WTC11 (cell line): Measurements from ENCODE around the gene SPACDR. TPM values are rescaled to one million over a fixed set of nuclear protein-coding genes. Genes with fewer than 3 reads are reported as not detected.
A peak's percentile ranks its signal among the peaks of the same experiment; 100 is the strongest.

ENCODE experiments used
- ATAC-seq: fragments of 200-7000 bp; cut with Tn5 transposase; 2 replicates; pipeline ENCODE4 v1.10.0; 2021; ENCODE audit warnings: mild to moderate bottlenecking, moderate library complexity
- CTCF ChIA-PET: fragments of 300-600 bp; sonication (Branson Sonifier 250); formaldehyde crosslinking; loops from one replicate; lab custom pipeline; 2021; ENCODE audit warnings: antibody characterized with exemption; lab: Charles Lee
- POLR2A ChIA-PET: fragments of 350-600 bp; sonication (Branson Sonifier 250); formaldehyde crosslinking; loops from one replicate; lab custom pipeline; 2021; ENCODE audit warnings: antibody characterized with exemption; lab: Charles Lee
- DNase-seq: peaks from one replicate; pipeline ENCODE4 v3.0.0; 2021; ENCODE audit warnings: low spot score
- H3K27ac Mint-ChIP-seq: 2 replicates; pipeline ENCODE4 v1.8.0; 2021; ENCODE audit warnings: mixed read lengths
- H3K27me3 Mint-ChIP-seq: 2 replicates; pipeline ENCODE4 v1.8.0; 2021; ENCODE audit warnings: low read depth, mild to moderate bottlenecking, moderate library complexity, mixed read lengths
- H3K36me3 Mint-ChIP-seq: 2 replicates; pipeline ENCODE4 v1.8.0; 2021; ENCODE audit warnings: mixed read lengths
- H3K4me1 Mint-ChIP-seq: 2 replicates; pipeline ENCODE4 v1.8.0; 2022; ENCODE audit warnings: mixed read lengths
- H3K4me3 Mint-ChIP-seq: 2 replicates; pipeline ENCODE4 v1.8.0; 2021; ENCODE audit warnings: mild to moderate bottlenecking, moderate library complexity, mixed read lengths
- H3K9me3 Mint-ChIP-seq: 2 replicates; pipeline ENCODE4 v1.8.0; 2021; ENCODE audit warnings: mixed read lengths
- AFF4 ChIP-seq: sonication (generic); formaldehyde crosslinking; IDR thresholded peaks from 2 replicates; pipeline ENCODE4 v1.8.1; 2023; ENCODE audit warnings: mild to moderate bottlenecking, missing genetic modification reagents, borderline replicate concordance
- E2F4 ChIP-seq: sonication (generic); formaldehyde crosslinking; IDR thresholded peaks from 2 replicates; pipeline ENCODE4 v1.8.1; 2022; ENCODE audit warnings: low read depth, mild to moderate bottlenecking, moderate library complexity, missing genetic modification reagents, borderline replicate concordance
- ESRRA ChIP-seq: sonication (generic); formaldehyde crosslinking; IDR thresholded peaks from 2 replicates; pipeline ENCODE4 v1.8.1; 2022; ENCODE audit warnings: mild to moderate bottlenecking, missing genetic modification reagents, borderline replicate concordance
- ETV6 ChIP-seq: sonication (generic); formaldehyde crosslinking; IDR thresholded peaks from 2 replicates; pipeline ENCODE4 v1.8.1; 2022; ENCODE audit warnings: mild to moderate bottlenecking, missing genetic modification reagents
- GABPB1 ChIP-seq: sonication (generic); formaldehyde crosslinking; IDR thresholded peaks from 2 replicates; pipeline ENCODE4 v1.8.1; 2023; ENCODE audit warnings: mild to moderate bottlenecking, missing genetic modification reagents
- GRHL2 ChIP-seq: fragments of 250-450 bp; sonication (Bioruptor Pico); IDR thresholded peaks from 2 replicates; pipeline ENCODE4 v1.8.0; 2022; ENCODE audit warnings: mild to moderate bottlenecking, moderate library complexity; ENCODE audit not compliant: insufficient replicate concordance, severe bottlenecking
- HMGA2 ChIP-seq: fragments of 250-450 bp; sonication (Bioruptor Pico); IDR thresholded peaks from 2 replicates; pipeline ENCODE4 v1.4.0; 2021; ENCODE audit warnings: mild to moderate bottlenecking, moderate library complexity
- ZNF219 ChIP-seq: sonication (generic); formaldehyde crosslinking; IDR thresholded peaks from 2 replicates; pipeline ENCODE4 v1.8.0; 2023; ENCODE audit warnings: missing genetic modification reagents, mild to moderate bottlenecking, borderline replicate concordance
- ZNF281 ChIP-seq: sonication (generic); formaldehyde crosslinking; IDR thresholded peaks from 2 replicates; pipeline ENCODE4 v1.8.0; 2023; ENCODE audit warnings: mild to moderate bottlenecking, missing genetic modification reagents
- ZSCAN18 ChIP-seq: fragments of 250-450 bp; sonication (Bioruptor Pico); IDR thresholded peaks from 2 replicates; pipeline ENCODE4 v2.1.2; 2022; ENCODE audit warnings: mild to moderate bottlenecking, moderate library complexity
- total RNA-seq: library from RNA; stranded (reverse); gene quantifications from 3 replicates; pipeline ENCODE4 v1.2.3, GENCODE V29; 2021

SPACDR gene
- total RNA-seq, 1 experiment from 2014 or later, result 0.33 TPM

- no peak for TF ChIP-seq AFF4 (CRISPR knock-in tag)
- no peak for TF ChIP-seq ZSCAN18 (CRISPR knock-in tag)
- TF ChIP-seq ZNF281 (CRISPR knock-in tag), result no peak
- no peak for TF ChIP-seq HMGA2 (CRISPR knock-in tag)
- TF ChIP-seq GRHL2 (CRISPR knock-in tag), result no peak
- no peak for TF ChIP-seq ESRRA (CRISPR knock-in tag)
- no peak for TF ChIP-seq ZNF219 (CRISPR knock-in tag)
- TF ChIP-seq E2F4 (CRISPR knock-in tag), result no peak
Measured at GRCh38 chr7:100446040-100446439, 18.0 kb downstream of the SPACDR start (continued).

GRCh38 chr7:100444311-100445278 is 19.5 kb downstream of the SPACDR start:
- no peaks in the 10 kb centered on the region for H3K27me3 Mint-ChIP-seq
- H3K4me1 Mint-ChIP-seq, result peaks cover 5% of the 10 kb centered on the region
- DNase-seq (no peak), ATAC-seq (peak; percentile 31)
- H3K4me3 Mint-ChIP-seq, result no peak overlapping the region
- H3K36me3 Mint-ChIP-seq, result no peaks in the 10 kb centered on the region
- POLR2A ChIA-PET, result interaction anchor here (0.8 to 3.4 kb wide), 2 partner anchors 8 to 15 kb away, joined by 3 to 25 read pairs; partner anchors contain the start of genes MEPCE and ZCWPW1
- CTCF ChIA-PET, result interaction anchor here (1.2 to 6.0 kb wide), 6 partner anchors 11 to 115 kb away, joined by 3 to 46 read pairs (median 4); partner anchors contain the start of gene ZCWPW1
- H3K27ac Mint-ChIP-seq, result peak overlapping the region; percentile 63
- no peaks in the 10 kb centered on the region for H3K9me3 Mint-ChIP-seq
- TF ChIP-seq ETV6 (CRISPR knock-in tag) (no peak), GABPB1 (CRISPR knock-in tag) (peak; percentile 79)
